ENCODE measurements around the gene ACKR2.

GRCh38 chr3:42829083-42829627 lies 19.9 kb downstream of the ACKR2 start:
- TF ChIP-seq, protein P1, sequence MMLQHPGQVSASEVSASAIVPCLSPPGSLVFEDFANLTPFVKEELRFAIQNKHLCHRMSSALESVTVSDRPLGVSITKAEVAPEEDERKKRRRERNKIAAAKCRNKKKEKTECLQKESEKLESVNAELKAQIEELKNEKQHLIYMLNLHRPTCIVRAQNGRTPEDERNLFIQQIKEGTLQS (CRISPR knock-in tag; conservative IDR thresholded peaks at IDR 0.05), result no peak
- TF ChIP-seq, protein P2, sequence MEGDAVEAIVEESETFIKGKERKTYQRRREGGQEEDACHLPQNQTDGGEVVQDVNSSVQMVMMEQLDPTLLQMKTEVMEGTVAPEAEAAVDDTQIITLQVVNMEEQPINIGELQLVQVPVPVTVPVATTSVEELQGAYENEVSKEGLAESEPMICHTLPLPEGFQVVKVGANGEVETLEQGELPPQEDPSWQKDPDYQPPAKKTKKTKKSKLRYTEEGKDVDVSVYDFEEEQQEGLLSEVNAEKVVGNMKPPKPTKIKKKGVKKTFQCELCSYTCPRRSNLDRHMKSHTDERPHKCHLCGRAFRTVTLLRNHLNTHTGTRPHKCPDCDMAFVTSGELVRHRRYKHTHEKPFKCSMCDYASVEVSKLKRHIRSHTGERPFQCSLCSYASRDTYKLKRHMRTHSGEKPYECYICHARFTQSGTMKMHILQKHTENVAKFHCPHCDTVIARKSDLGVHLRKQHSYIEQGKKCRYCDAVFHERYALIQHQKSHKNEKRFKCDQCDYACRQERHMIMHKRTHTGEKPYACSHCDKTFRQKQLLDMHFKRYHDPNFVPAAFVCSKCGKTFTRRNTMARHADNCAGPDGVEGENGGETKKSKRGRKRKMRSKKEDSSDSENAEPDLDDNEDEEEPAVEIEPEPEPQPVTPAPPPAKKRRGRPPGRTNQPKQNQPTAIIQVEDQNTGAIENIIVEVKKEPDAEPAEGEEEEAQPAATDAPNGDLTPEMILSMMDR (IDR thresholded peaks at IDR 0.05), result no peak
- TF ChIP-seq, protein P3, sequence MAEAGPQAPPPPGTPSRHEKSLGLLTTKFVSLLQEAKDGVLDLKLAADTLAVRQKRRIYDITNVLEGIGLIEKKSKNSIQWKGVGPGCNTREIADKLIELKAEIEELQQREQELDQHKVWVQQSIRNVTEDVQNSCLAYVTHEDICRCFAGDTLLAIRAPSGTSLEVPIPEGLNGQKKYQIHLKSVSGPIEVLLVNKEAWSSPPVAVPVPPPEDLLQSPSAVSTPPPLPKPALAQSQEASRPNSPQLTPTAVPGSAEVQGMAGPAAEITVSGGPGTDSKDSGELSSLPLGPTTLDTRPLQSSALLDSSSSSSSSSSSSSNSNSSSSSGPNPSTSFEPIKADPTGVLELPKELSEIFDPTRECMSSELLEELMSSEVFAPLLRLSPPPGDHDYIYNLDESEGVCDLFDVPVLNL (CRISPR knock-in tag; IDR thresholded peaks at IDR 0.05; ENCODE audit: borderline replicate concordance, low read depth), result no peak
- TF ChIP-seq, protein P4, sequence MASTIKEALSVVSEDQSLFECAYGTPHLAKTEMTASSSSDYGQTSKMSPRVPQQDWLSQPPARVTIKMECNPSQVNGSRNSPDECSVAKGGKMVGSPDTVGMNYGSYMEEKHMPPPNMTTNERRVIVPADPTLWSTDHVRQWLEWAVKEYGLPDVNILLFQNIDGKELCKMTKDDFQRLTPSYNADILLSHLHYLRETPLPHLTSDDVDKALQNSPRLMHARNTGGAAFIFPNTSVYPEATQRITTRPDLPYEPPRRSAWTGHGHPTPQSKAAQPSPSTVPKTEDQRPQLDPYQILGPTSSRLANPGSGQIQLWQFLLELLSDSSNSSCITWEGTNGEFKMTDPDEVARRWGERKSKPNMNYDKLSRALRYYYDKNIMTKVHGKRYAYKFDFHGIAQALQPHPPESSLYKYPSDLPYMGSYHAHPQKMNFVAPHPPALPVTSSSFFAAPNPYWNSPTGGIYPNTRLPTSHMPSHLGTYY (CRISPR knock-in tag; IDR thresholded peaks at IDR 0.05), result no peak
- TF ChIP-seq, protein P5, sequence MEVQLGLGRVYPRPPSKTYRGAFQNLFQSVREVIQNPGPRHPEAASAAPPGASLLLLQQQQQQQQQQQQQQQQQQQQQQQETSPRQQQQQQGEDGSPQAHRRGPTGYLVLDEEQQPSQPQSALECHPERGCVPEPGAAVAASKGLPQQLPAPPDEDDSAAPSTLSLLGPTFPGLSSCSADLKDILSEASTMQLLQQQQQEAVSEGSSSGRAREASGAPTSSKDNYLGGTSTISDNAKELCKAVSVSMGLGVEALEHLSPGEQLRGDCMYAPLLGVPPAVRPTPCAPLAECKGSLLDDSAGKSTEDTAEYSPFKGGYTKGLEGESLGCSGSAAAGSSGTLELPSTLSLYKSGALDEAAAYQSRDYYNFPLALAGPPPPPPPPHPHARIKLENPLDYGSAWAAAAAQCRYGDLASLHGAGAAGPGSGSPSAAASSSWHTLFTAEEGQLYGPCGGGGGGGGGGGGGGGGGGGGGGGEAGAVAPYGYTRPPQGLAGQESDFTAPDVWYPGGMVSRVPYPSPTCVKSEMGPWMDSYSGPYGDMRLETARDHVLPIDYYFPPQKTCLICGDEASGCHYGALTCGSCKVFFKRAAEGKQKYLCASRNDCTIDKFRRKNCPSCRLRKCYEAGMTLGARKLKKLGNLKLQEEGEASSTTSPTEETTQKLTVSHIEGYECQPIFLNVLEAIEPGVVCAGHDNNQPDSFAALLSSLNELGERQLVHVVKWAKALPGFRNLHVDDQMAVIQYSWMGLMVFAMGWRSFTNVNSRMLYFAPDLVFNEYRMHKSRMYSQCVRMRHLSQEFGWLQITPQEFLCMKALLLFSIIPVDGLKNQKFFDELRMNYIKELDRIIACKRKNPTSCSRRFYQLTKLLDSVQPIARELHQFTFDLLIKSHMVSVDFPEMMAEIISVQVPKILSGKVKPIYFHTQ (CRISPR knock-in tag; IDR thresholded peaks at IDR 0.05), result no peak
